Lung (tissue), 12 donors: Measurements from ENCODE around the gene CHPF. TPM values are rescaled to one million over a fixed set of nuclear protein-coding genes. Genes with fewer than 3 reads are reported as not detected.

Source experiments
- ATAC-seq: fragments of 200-7000 bp; cut with Tn5 transposase; one replicate; pipeline ENCODE4 v1.9.1; 2020; ENCODE audit warnings: moderate number of reproducible peaks; ENCODE audit not compliant: insufficient read depth, low FRiP score
- DNase-seq, 3 donors: peaks; one replicate each; pipeline ENCODE4 v3.0.0-alpha.2; 2013 to 2017
- H3K27ac ChIP-seq, 2 donors: one replicate each; pipeline ENCODE4 v1.5.1; 2013; ENCODE audit warnings: mild to moderate bottlenecking in 2 of 2, moderate library complexity in 2 of 2, control low read depth in 1 of 2, inconsistent platforms in 1 of 2, low read depth in 1 of 2, low read length in 1 of 2
- H3K27me3 ChIP-seq, 3 donors: one replicate each; pipeline ENCODE4 v1.5.1; 2013; ENCODE audit warnings: low read length in 2 of 3; ENCODE audit not compliant: control insufficient read depth in 3 of 3, insufficient read depth in 3 of 3
- H3K36me3 ChIP-seq, 4 donors: one replicate each; pipeline ENCODE4 v1.5.1; 2013; ENCODE audit warnings: low read length in 4 of 4, mild to moderate bottlenecking in 1 of 4, moderate library complexity in 1 of 4; ENCODE audit not compliant: control insufficient read depth in 4 of 4, insufficient read depth in 4 of 4
- H3K4me1 ChIP-seq, 5 donors: one replicate each; pipeline ENCODE4 v1.5.1; 2013; ENCODE audit warnings: low read length in 5 of 5, mild to moderate bottlenecking in 2 of 5, moderate library complexity in 1 of 5; ENCODE audit not compliant: control insufficient read depth in 5 of 5, insufficient read depth in 5 of 5
- H3K4me3 ChIP-seq: one replicate; pipeline ENCODE4 v1.5.1; 2013; ENCODE audit warnings: mild to moderate bottlenecking, control low read depth, moderate library complexity
- H3K9ac ChIP-seq, 2 donors: one replicate each; pipeline ENCODE4 v1.5.1; 2013; ENCODE audit warnings: low read length in 2 of 2, control low read depth in 1 of 2; ENCODE audit not compliant: insufficient read depth in 1 of 2
- H3K9me3 ChIP-seq, 4 donors: one replicate each; pipeline ENCODE4 v1.5.1; 2013; ENCODE audit warnings: low read length in 3 of 4, mild to moderate bottlenecking in 1 of 4, moderate library complexity in 1 of 4; ENCODE audit not compliant: control insufficient read depth in 4 of 4, insufficient read depth in 3 of 4
- CTCF ChIP-seq: IDR thresholded peaks from 2 replicates; pipeline ENCODE4 v1.5.1; 2012; ENCODE audit warnings: mild to moderate bottlenecking; ENCODE audit errors: control extremely low read depth, extremely low read depth
- WGBS, 2 donors: extraction: QIAGEN DNeasy Blood & Tissue Kit; methylation state at CpG; one replicate each; pipeline ENCODE4 v1.1.7; 2013; 5-methylcytosine and 5-hydroxymethylcytosine counted together
- polyA plus RNA-seq, 2 donors: library from polyadenylated mRNA; stranded (reverse); fragments of 200-250 nt; gene quantifications; one replicate each; pipeline ENCODE4 v1.2.1, GENCODE V29; 2013
- total RNA-seq, 2 donors: library from RNA; depleted of rRNA in 1 of 2; stranded (reverse); fragments of >200 nt in 1 of 2; gene quantifications; one replicate each; pipeline ENCODE4 v1.2.1, GENCODE V29; 2014 to 2021
- donor health status: control.
- donor health status: control.
- donor health status: Bipolar disorder and iron deficiency.
- donor health status: healthy.
- donor health status: DM: yes; HTN: yes; CAD: no.

CHPF gene
- total and polyA plus RNA-seq, 4 donors: 42.7 to 89.6 (median 58.1) TPM

- Histone ChIP-seq H3K36me3 (no peaks in the 10 kb centered on the region), H3K9ac (no peak overlapping the region), H3K4me1 (peaks cover 0 to 59% (median 2%) of the 10 kb centered on the region in 5 donors), H3K9me3 (peaks cover 0 to 3% (median 0%) of the 10 kb centered on the region in 4 donors), H3K27me3 (peaks cover 0 to 39% (median 28%) of the 10 kb centered on the region in 3 donors), H3K4me3 (no peak overlapping the region), H3K27ac (no peak overlapping the region)
- TF ChIP-seq CTCF: no peak
- ATAC-seq: no peak
- 16 to 18% methylated on average over 15 to 16 of the region's 16 CpGs for WGBS, 2 donors
- DNase-seq: no peak
Measured at GRCh38 chr2:219512524-219513216, 30.9 kb downstream of the CHPF start.

GRCh38 chr2:219511547-219512325 lies 31.9 kb downstream of the CHPF start:
- TF ChIP-seq CTCF: no peak
- no peak overlapping the region for H3K9ac ChIP-seq
- H3K9me3 ChIP-seq: peaks cover 0 to 6% (median 0%) of the 10 kb centered on the region in 4 donors
- ATAC-seq (no peak), DNase-seq (peak in 1 of 3 donors; percentile 39)
- H3K4me1 ChIP-seq: peaks cover 0 to 65% (median 2%) of the 10 kb centered on the region in 5 donors
- H3K27ac ChIP-seq: no peak overlapping the region
- WGBS, 2 donors: 17 to 32% methylated on average over 12 to 15 of the region's 15 CpGs
- no peak overlapping the region for H3K4me3 ChIP-seq
- H3K27me3 ChIP-seq: peaks cover 0 to 32% (median 26%) of the 10 kb centered on the region in 3 donors
- H3K36me3 ChIP-seq: peaks cover 0 to 8% (median 0%) of the 10 kb centered on the region in 4 donors

- peaks cover 0 to 21% (median 21%) of the 10 kb centered on the region in 3 donors for H3K27me3 ChIP-seq
- H3K9ac ChIP-seq: no peak overlapping the region
- no peak for TF ChIP-seq CTCF
Measured at GRCh38 chr2:219510512-219511135, 33.0 kb downstream of the CHPF start.

More at GRCh38 chr2:219510512-219511135, 33.0 kb downstream of the CHPF start:
- peaks cover 0 to 18% (median 2%) of the 10 kb centered on the region in 4 donors for H3K36me3 ChIP-seq
- H3K4me3 ChIP-seq: no peak overlapping the region
- no peak overlapping the region for H3K27ac ChIP-seq
- peaks cover 0 to 65% (median 2%) of the 10 kb centered on the region in 5 donors for H3K4me1 ChIP-seq
- ATAC-seq (no peak), DNase-seq (no peak)
- H3K9me3 ChIP-seq: peaks cover 0 to 6% (median 0%) of the 10 kb centered on the region in 4 donors
- 17 to 22% methylated on average over 22 of the region's 22 CpGs for WGBS, 2 donors
